OCI-LY1 (cell line): Measurements from ENCODE around the gene IGF2R.

Experiments used
- H2AFZ ChIP-seq: fragments of 200-600 bp; sonication (generic), shearing (Covaris generic); 2 replicates; pipeline ENCODE4 v1.6.0; 2014; ENCODE audit warnings: antibody characterized with exemption, mild to moderate bottlenecking, low read length
- H3F3A ChIP-seq: fragments of 200-600 bp; sonication (generic), shearing (Covaris generic); 2 replicates; pipeline ENCODE4 v1.6.0; 2014; ENCODE audit warnings: mild to moderate bottlenecking, antibody characterized with exemption, low read length, moderate library complexity; ENCODE audit not compliant: insufficient read depth
- H3K27ac ChIP-seq: fragments of 200-600 bp; sonication (generic); 2 replicates; pipeline ENCODE4 v1.5.1; 2014; ENCODE audit warnings: low read length, mixed run types, mild to moderate bottlenecking, low read depth; ENCODE audit not compliant: poor library complexity, severe bottlenecking
- H3K27me3 ChIP-seq: fragments of 200-600 bp; sonication (generic); 2 replicates; pipeline ENCODE4 v1.6.0; 2014; ENCODE audit warnings: antibody characterized with exemption, mild to moderate bottlenecking, low read length, moderate library complexity; ENCODE audit not compliant: insufficient read depth
- H3K36me3 ChIP-seq: fragments of 200-600 bp; sonication (generic); 2 replicates; pipeline ENCODE4 v1.6.1; 2014; ENCODE audit warnings: mild to moderate bottlenecking, antibody characterized with exemption, low read length, moderate library complexity, mixed read lengths; ENCODE audit not compliant: insufficient read depth
- H3K4me1 ChIP-seq: fragments of 200-600 bp; sonication (generic); 2 replicates; pipeline ENCODE4 v1.5.1; 2014; ENCODE audit warnings: mild to moderate bottlenecking, low read length, moderate library complexity; ENCODE audit not compliant: insufficient read depth, severe bottlenecking
- H3K4me2 ChIP-seq: fragments of 200-600 bp; sonication (generic), shearing (Covaris generic); 2 replicates; pipeline ENCODE4 v1.6.1; 2014; ENCODE audit warnings: low read length
- H3K4me3 ChIP-seq: fragments of 200-600 bp; sonication (generic); 2 replicates; pipeline ENCODE4 v1.5.1; 2014; ENCODE audit warnings: low read length, low read depth, mild to moderate bottlenecking, mixed read lengths; ENCODE audit not compliant: poor library complexity, severe bottlenecking
- H3K79me2 ChIP-seq: fragments of 200-600 bp; shearing (Covaris generic); 2 replicates; pipeline ENCODE4 v1.6.1; 2016; ENCODE audit warnings: mixed run types, low read length, mixed read lengths; ENCODE audit not compliant: insufficient read depth
- H3K9ac ChIP-seq: fragments of 200-600 bp; sonication (generic), shearing (Covaris generic); 2 replicates; pipeline ENCODE4 v1.6.1; 2014; ENCODE audit warnings: mild to moderate bottlenecking, low read length, mixed read lengths
- H3K9me2 ChIP-seq: fragments of 200-600 bp; sonication (generic), shearing (Covaris generic); 2 replicates; pipeline ENCODE4 v1.6.1; 2014; ENCODE audit warnings: low read depth, mild to moderate bottlenecking, low read length, mixed read lengths
- H3K9me3 ChIP-seq: fragments of 200-600 bp; shearing (Covaris generic); 2 replicates; pipeline ENCODE4 v1.6.1; 2014; ENCODE audit warnings: low read length, mixed read lengths
- H4K20me1 ChIP-seq: fragments of 200-600 bp; sonication (generic), shearing (Covaris generic); 2 replicates; pipeline ENCODE4 v1.6.0; 2016; ENCODE audit warnings: mild to moderate bottlenecking, low read length; ENCODE audit not compliant: insufficient read depth
- EZH2 ChIP-seq: fragments of 200-600 bp; sonication (generic), shearing (Covaris generic); IDR thresholded peaks from 2 replicates; pipeline ENCODE4 v1.8.0; 2017; ENCODE audit warnings: borderline replicate concordance, mixed run types, mild to moderate bottlenecking, antibody characterized with exemption, low read length, moderate library complexity, mixed read lengths
- TF ChIP-seq, protein P1 (sequence below): fragments of 200-600 bp; sonication (generic), shearing (Covaris generic); IDR thresholded peaks from 2 replicates; pipeline ENCODE4 v1.5.1; 2017; ENCODE audit warnings: mild to moderate bottlenecking, antibody characterized with exemption, low read length, moderate library complexity, mixed read lengths

Gene IGF2R

GRCh38 chr6:159997498-159998101 is 28.7 kb downstream of the IGF2R start:
- no peaks in the 10 kb centered on the region for H3K4me1 ChIP-seq
- no peak overlapping the region for H3K27ac ChIP-seq
- H3K9ac ChIP-seq = no peak overlapping the region
- H4K20me1 ChIP-seq = no peaks in the 10 kb centered on the region
- H3F3A ChIP-seq = no peaks in the 10 kb centered on the region
- no peak overlapping the region for H2AFZ ChIP-seq
- H3K4me3 ChIP-seq = no peak overlapping the region
- peaks cover 33% of the 10 kb centered on the region for H3K36me3 ChIP-seq
- TF ChIP-seq, protein P1, sequence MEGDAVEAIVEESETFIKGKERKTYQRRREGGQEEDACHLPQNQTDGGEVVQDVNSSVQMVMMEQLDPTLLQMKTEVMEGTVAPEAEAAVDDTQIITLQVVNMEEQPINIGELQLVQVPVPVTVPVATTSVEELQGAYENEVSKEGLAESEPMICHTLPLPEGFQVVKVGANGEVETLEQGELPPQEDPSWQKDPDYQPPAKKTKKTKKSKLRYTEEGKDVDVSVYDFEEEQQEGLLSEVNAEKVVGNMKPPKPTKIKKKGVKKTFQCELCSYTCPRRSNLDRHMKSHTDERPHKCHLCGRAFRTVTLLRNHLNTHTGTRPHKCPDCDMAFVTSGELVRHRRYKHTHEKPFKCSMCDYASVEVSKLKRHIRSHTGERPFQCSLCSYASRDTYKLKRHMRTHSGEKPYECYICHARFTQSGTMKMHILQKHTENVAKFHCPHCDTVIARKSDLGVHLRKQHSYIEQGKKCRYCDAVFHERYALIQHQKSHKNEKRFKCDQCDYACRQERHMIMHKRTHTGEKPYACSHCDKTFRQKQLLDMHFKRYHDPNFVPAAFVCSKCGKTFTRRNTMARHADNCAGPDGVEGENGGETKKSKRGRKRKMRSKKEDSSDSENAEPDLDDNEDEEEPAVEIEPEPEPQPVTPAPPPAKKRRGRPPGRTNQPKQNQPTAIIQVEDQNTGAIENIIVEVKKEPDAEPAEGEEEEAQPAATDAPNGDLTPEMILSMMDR = no peak
- TF ChIP-seq EZH2 = no peak
- no peaks in the 10 kb centered on the region for H3K9me2 ChIP-seq
- no peaks in the 10 kb centered on the region for H3K27me3 ChIP-seq
- no peak overlapping the region for H3K4me2 ChIP-seq
- H3K9me3 ChIP-seq = no peaks in the 10 kb centered on the region
- H3K79me2 ChIP-seq = 0 out of 2 replicates have a peak, but pooled peaks cover 4% of the 10 kb centered on the region

DNA sequence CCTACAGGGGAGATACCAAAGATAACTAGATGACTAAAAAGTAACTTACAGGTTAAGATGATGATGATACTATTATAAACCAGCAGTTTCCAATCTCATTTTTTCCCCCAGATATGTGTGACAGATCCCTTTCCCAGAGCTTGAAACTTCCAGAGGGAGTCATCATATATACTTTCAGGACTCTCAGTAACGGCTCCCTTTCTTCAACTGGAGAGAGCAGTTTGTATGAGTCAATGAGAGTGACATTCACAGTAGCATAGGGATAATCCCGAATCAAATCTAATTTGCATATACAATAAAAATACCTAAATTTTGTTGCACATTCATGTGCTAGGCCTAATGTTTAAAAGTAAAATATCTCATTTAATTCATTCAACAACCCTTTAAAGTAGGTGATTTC is 29.7 kb downstream of the IGF2R start:
- Histone ChIP-seq H3K4me1 (no peaks in the 10 kb centered on the region), H3K9ac (no peak overlapping the region), H3K9me3 (no peaks in the 10 kb centered on the region), H2AFZ (no peak overlapping the region), H3K4me3 (no peak overlapping the region), H4K20me1 (no peaks in the 10 kb centered on the region), H3K4me2 (no peak overlapping the region), H3K79me2 (0 out of 2 replicates have a peak, but pooled peaks cover 4% of the 10 kb centered on the region), H3K27me3 (no peaks in the 10 kb centered on the region), H3K9me2 (no peaks in the 10 kb centered on the region), H3K36me3 (peaks cover 29% of the 10 kb centered on the region), H3F3A (no peaks in the 10 kb centered on the region), H3K27ac (no peak overlapping the region)
- no peak for TF ChIP-seq EZH2
- TF ChIP-seq, protein P1 = no peak

DNA sequence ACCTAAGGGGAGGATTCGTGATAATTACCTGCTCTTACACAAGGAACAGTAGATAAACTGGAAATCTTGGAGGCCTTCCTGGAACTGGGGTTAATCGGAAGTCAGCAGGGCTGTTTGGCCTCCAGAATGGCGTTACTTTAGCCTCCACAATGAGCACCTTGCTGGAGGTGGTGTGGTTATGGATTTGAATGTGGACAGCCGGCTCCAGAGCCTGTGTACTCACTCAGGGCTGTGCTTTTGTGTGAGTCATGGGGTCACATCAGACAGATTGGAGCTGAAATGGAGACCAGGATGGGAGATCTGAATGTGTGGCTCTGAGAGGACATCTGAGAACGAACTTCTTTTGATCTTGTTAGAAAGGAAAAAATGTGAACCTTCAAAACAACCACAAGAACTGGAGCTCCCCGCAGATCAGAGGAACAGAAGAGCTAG is 30.4 kb downstream of the IGF2R start:
- Histone ChIP-seq H3F3A (no peaks in the 10 kb centered on the region), H3K9me3 (no peaks in the 10 kb centered on the region), H3K4me2 (no peak overlapping the region), H3K27me3 (no peaks in the 10 kb centered on the region), H3K36me3 (peaks cover 29% of the 10 kb centered on the region), H3K79me2 (0 out of 2 replicates have a peak, but pooled peaks cover 4% of the 10 kb centered on the region), H3K4me3 (no peak overlapping the region), H4K20me1 (no peaks in the 10 kb centered on the region), H3K27ac (no peak overlapping the region), H3K9me2 (no peaks in the 10 kb centered on the region), H3K9ac (no peak overlapping the region), H3K4me1 (no peaks in the 10 kb centered on the region), H2AFZ (no peak overlapping the region)
- TF ChIP-seq, protein P1 = no peak
- no peak for TF ChIP-seq EZH2
